HG03280 (cell line): ENCODE measurements around the gene LUC7L.
"Not testable (repeated sequence)": the region's sequence is repeated elsewhere in the genome, so short reads cannot be mapped to it uniquely, and the experiment has no call there.

Experiments
- ATAC-seq: cut with Tn5 transposase; IDR thresholded peaks from one replicate; pipeline ENCODE4 v1.9.1; 2021; ENCODE audit warnings: mild to moderate bottlenecking, moderate library complexity; ENCODE audit not compliant: unreplicated experiment

The LUC7L gene

GRCh38 chr16:167122-167690, 62.0 kb downstream of the LUC7L start:
- no peak for ATAC-seq

DNA sequence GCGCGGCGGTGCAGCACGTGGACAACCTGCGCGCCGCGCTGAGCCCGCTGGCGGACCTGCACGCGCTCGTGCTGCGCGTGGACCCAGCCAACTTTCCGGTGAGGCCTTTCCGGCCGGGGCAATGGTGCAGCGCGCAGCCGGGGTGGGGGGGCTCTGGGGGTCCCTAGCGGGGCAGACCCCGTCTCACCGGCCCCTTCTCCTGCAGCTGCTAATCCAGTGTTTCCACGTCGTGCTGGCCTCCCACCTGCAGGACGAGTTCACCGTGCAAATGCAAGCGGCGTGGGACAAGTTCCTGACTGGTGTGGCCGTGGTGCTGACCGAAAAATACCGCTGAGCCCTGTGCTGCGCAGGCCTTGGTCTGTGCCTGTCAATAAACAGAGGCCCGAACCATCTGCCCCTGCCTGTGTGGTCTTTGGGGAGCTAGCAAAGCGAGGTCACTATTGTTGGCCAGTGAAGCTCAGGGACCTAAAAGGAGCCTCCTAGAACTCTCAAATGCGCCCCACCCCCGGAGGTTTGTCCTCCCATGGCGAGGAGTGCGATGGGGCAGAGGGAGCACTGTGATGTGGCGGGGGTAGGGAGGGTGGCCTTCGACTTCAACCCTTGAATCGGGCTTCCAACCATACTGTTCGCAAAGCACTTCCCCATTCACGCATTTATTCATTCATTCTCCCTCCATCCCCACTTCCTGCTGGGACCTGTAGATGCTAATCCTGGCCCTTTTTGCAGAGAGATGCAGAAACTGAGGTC, 62.7 kb downstream of the LUC7L start:
- no peak for ATAC-seq

- ATAC-seq = no peak
Observed at GRCh38 chr16:165539-166374, 63.5 kb downstream of the LUC7L start, which contains the start of gene HBM. TSS of gene HBM (plus strand) at chr16:165978. CDS start at chr16:165998, 20 bp downstream.

- no peak for ATAC-seq
Observed at GRCh38 chr16:164827-165538, 64.3 kb downstream of the LUC7L start.

DNA sequence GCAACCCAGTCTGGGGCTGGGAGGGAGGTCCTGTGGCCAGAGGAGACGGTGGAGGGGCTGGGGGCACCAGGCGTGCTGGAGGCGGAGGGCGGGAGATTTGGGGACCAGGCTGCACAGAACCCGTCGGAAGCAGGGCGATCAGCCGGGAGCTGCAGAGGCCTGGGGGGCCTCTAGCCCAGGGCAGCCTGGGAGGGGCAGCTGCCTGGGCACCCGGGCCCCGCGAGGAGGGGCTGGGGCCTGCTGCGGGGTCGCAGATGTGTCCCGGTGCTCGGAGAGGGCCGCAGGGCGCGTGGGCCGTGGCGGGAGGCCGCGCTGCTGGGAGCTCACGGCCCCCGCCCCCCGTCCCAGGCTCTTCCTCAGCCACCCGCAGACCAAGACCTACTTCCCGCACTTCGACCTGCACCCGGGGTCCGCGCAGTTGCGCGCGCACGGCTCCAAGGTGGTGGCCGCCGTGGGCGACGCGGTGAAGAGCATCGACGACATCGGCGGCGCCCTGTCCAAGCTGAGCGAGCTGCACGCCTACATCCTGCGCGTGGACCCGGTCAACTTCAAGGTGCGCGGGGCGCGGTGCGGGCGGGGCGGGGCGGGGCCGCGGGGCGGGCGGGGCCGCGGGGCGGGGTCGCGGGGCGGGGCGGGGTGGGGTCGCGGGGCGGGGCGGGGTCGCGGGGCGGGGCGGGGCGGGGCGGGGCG, 65.0 kb downstream of the LUC7L start:
- not testable (repeated sequence) for ATAC-seq

GRCh38 chr16:163696-164095, 65.6 kb downstream of the LUC7L start:
- not testable (repeated sequence) for ATAC-seq

- not testable (repeated sequence) for ATAC-seq
Observed at GRCh38 chr16:163139-163538, 66.1 kb downstream of the LUC7L start.

DNA sequence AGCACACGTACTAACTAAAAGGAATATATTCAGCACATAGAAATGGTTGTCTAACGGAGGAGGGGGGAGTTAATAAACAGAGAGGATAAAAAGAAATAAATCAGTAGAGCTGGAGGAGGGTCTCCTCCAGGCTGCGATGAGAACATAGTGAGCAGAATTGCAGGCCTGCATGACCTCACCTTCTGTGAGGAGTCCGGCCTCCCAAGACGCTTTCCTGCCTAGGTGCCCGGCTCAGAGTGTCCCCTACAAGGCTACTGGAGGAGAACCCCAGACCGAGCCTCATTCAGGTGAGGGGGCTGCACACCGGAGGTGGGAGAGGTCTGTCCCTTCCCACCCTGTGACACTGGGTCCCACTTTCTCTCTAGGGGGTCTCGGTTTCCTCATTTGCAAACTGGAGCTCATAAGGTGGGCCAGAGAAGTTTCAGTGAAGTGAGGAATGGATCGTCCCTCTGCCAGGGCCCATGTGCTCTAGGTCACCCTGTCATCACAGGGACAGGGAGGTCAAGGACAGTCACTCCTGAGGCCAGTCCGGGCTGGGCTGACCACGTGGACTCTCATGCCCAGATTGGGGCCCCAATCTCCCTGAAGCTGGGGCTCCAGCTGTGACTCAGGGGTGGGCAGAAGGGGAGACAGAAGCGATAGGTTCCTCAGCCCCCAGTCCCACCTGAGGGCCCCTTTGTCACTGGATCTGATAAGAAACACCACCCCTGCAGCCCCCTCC, 66.8 kb downstream of the LUC7L start:
- ATAC-seq = no peak

DNA sequence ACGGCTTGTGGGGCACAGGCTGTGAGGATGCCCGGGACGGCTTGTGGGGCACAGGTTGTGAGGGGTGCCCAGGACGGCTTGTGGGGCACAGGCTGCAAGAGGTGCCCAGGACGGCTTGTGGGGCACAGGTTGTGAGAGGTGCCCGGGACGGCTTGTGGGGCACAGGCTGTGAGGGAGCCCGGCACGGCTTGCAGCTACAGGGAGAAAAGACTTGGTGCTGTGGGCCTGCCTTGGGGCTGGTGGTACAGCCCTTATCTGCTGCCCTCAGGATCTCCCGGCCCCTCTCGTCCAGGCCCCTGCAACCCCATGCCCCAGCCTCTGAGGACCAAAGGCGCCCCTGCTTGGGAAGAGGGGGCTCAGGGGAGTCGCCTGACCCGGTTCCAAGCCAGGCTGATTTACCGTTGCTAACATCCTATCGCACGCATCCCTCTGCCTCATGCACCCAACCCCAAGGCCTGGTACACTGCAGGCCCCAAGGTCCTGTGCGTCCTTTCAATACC, 68.5 kb downstream of the LUC7L start:
- no peak for ATAC-seq

- ATAC-seq = not testable (repeated sequence)
Observed at GRCh38 chr16:160242-160641, 69.0 kb downstream of the LUC7L start.

- ATAC-seq = no peak
Observed at GRCh38 chr16:159136-159849, 70.0 kb downstream of the LUC7L start.

- no peak for ATAC-seq
Observed at GRCh38 chr16:155031-155398, 74.2 kb downstream of the LUC7L start.

- ATAC-seq = no peak
Observed at GRCh38 chr16:154217-155030, 74.8 kb downstream of the LUC7L start.

GRCh38 chr16:153550-154216, 75.6 kb downstream of the LUC7L start:
- ATAC-seq = not testable (repeated sequence)

DNA sequence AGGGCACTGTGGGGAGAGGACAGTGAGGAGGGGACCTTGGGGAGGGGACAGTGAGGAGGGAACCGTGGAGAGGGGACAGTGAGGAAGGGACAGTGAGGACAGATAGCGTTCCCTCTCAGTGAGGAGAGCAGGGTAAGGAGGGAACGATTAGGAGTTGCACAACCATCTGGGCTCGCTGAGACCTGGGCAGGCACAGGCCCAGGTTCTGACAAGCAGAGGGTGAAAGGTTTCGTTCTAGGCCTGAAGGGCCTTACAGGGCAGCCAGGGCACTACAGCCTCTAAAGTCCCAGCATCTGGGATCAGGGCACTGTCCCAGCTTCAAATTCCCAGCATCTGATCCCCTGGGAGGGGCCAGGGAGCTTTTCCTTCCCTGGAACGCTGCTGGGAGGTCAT, 76.1 kb downstream of the LUC7L start:
- ATAC-seq = not testable (repeated sequence)

GRCh38 chr16:152141-153128, 76.8 kb downstream of the LUC7L start, which contains the start of gene HBZ:
TSS of gene HBZ (plus strand) at chr16:152644. CDS start at chr16:152910, 266 bp downstream.
- no peak for ATAC-seq
